ENCODE measurements around the gene CORT. TPM values are rescaled to one million over a fixed set of nuclear protein-coding genes. Genes with fewer than 3 reads are reported as not detected.
"Not testable (repeated sequence)": the region's sequence is repeated elsewhere in the genome, so short reads cannot be mapped to it uniquely, and the experiment has no call there.

The CORT gene
- total RNA-seq, 1 experiment from 2014 or later = not detected

- DNase-seq (ENCODE audit: low spot score) = no peak
- in situ Hi-C loops (cut with HindIII; ENCODE audit: low sequenced_read_pairs) = no loop called here
Measured at GRCh38 chr1:10433790-10434189, 16.0 kb upstream of the CORT start.

GRCh38 chr1:10434590-10434989 lies 15.2 kb upstream of the CORT start:
- in situ Hi-C loops (cut with HindIII; ENCODE audit: low sequenced_read_pairs) = no loop called here
- DNase-seq (ENCODE audit: low spot score) = no peak

DNA sequence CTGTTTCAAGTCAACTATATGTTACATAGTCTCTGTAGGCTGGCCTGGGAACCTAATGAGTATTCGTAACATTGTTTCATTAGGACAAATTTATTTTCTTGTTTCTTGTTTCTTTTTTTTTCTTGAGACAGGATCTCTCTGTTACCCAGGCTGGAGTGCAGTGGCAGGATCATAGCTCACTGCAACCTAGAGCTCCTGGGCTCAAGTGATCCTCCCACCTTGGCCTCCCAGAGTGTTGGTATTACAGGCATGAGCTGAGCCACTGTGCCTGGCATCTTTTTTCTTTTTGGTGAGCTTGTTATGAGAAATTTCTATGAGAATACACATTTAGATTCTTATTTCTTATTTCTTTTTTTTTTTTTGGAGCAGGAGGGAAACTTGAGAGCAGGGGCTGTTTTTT lies 12.8 kb upstream of the CORT start:
- DNase-seq (ENCODE audit: low spot score) = no peak
- in situ Hi-C loops (cut with HindIII; ENCODE audit: low sequenced_read_pairs) = no loop called here

- in situ Hi-C loops (cut with HindIII; ENCODE audit: low sequenced_read_pairs) = no loop called here
- no peak for DNase-seq (ENCODE audit: low spot score)
Measured at GRCh38 chr1:10438677-10439163, 11.1 kb upstream of the CORT start.

DNA sequence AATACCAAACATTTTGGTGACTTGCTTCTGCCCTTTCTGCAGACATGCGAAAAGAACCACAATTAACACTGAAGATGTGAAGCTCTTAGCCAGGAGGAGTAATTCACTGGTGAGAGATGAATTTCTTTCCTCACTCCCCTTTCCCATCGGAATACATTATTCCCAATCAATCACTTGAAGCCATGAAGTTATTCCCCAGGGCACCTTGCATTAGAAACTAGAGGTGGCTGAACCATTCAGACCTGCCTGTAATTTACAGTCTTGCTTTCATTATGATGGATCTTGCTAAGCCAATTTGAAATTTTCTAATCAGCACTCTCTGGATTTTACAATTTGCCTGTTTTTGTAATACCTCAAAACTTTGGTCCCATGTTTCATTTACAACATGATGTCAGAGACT lies 9.5 kb upstream of the CORT start:
- in situ Hi-C loops (cut with HindIII; ENCODE audit: low sequenced_read_pairs) = no loop called here
- no peak for DNase-seq (ENCODE audit: low spot score)

GRCh38 chr1:10440794-10441193 lies 9.0 kb upstream of the CORT start:
- in situ Hi-C loops (cut with HindIII; ENCODE audit: low sequenced_read_pairs) = no loop called here
- DNase-seq (ENCODE audit: low spot score) = no peak

- in situ Hi-C loops (cut with HindIII; ENCODE audit: low sequenced_read_pairs) = no loop called here
- no peak for DNase-seq (ENCODE audit: low spot score)
Measured at GRCh38 chr1:10444248-10444647, 5.6 kb upstream of the CORT start.

DNA sequence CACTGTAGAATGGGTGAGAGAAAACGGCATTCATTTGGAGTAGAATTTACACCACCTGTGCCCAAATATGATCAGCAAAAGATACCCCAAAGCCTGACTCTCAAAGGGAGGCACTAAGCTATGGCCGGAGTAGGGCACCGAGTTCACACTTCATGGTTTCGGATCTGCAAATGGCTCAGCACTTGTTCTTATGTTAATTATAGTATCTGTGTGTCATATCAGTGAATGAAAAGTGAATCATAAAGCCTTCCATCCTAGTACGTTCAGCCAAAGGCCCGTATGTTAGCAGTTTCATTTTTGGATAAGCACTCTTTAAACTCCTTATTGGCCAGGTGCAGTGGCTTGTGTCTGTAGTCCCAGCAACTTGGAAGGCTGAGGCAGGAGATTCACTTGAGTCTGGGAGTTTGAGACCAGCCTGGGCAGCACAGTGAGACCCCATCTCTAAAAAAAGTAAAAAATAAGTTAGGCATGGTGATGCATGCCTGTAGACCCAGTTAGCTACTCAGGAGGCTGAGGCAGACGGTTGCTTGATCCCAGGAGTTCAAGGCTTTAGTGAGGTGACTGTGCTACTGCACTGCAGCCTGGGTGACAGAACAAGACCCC lies 4.9 kb upstream of the CORT start:
- DNase-seq (ENCODE audit: low spot score) = no peak
- in situ Hi-C loops (cut with HindIII; ENCODE audit: low sequenced_read_pairs) = no loop called here

DNA sequence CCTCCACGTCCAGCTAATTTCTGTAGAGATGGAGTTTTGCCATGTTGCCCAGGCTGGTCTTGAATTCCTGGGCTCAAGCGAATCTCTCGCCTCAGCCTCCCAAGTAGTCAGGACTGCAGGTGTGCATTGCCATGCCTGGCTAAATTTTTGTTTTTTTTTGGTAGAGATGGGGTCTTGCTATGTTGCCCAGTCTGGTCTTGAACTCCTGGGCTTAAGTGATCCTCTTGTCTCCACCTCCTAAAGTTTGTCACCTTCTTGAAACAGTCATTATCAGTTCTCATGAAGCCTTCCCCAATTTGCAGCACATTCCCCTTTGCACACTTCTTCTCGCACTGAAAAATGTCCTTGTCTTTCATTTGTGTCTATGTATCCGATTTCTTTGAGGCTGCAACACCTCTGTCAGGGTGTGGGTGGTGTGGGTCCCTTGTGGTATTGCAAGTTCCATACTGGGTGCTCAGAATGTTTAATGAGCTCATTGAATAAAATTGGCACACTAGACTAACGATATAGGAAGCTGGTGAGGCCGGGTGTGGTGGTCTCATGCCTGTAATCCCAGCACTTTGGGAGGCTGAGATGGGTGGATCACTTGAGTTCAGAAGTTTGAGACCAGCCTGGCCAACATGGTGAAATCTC lies 2.9 kb upstream of the CORT start:
- no peak for DNase-seq (ENCODE audit: low spot score)
- in situ Hi-C loops (cut with HindIII; ENCODE audit: low sequenced_read_pairs) = no loop called here

DNA sequence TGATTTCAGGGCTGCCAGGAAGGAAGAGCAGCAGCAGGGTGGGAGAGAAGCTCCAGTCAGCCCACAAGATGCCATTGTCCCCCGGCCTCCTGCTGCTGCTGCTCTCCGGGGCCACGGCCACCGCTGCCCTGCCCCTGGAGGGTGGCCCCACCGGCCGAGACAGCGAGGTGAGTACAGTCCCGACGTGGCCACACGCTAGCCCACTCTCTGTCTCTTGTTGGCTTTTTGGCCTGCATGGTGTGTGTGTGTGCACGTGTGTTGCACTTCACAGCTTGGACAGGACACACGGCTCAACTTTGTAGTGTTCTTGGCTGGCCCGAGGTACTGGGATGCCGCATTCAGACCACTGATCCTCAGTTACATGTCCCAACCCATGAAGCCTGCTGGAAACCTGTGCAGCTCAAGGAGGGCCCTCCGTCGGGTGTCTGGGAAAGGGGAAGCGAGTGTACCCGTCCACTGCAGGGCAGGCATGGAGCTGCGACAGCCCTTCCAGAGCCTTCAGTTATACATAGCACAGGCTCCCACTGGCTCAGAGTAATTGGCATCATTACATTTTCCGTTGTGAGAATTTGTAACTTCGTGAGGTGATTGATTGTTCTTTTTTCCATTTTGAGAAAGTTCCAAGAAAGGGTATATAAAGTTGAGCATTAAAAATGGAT lies 454 bp downstream of the CORT start:
- in situ Hi-C loops (cut with HindIII; ENCODE audit: low sequenced_read_pairs) = no loop called here
- DNase-seq (ENCODE audit: low spot score) = no peak

GRCh38 chr1:10450836-10451235 lies 1.0 kb downstream of the CORT start:
- in situ Hi-C loops (cut with HindIII; ENCODE audit: low sequenced_read_pairs) = no loop called here
- DNase-seq (ENCODE audit: low spot score) = no peak

DNA sequence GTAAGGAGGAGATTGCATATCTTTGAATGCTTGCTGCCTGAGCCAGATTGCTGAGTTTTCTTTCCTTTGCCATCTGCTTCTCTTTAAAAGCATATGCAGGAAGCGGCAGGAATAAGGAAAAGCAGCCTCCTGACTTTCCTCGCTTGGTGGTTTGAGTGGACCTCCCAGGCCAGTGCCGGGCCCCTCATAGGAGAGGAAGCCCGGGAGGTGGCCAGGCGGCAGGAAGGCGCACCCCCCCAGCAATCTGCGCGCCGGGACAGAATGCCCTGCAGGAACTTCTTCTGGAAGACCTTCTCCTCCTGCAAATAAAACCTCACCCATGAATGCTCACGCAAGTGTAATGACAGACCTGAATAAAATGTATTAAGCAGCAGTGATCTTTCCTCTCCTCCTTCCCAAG lies 1.5 kb downstream of the CORT start:
- in situ Hi-C loops (cut with HindIII; ENCODE audit: low sequenced_read_pairs) = no loop called here
- no peak for DNase-seq (ENCODE audit: low spot score)

DNA sequence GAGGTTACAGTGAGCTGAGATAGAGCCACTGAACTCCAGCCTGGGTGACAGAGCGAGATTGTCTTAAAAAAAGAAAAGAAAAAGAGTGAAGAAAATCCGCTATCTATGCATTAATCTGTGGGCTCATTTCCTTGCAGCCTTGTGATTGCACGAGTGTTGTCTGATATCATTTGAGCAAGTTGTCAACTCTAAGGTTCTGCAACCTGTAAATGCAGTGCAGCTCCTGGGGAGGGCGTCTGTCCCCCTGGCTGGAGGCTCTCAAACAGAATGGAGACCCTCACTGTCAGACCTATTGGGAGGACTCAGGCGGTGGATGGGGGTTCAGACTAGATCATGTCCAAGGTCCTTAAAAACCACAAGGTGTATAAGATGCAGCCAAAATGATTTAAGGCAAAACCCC lies 6.2 kb downstream of the CORT start:
- in situ Hi-C loops (cut with HindIII; ENCODE audit: low sequenced_read_pairs) = no loop called here
- DNase-seq (ENCODE audit: low spot score) = no peak

DNA sequence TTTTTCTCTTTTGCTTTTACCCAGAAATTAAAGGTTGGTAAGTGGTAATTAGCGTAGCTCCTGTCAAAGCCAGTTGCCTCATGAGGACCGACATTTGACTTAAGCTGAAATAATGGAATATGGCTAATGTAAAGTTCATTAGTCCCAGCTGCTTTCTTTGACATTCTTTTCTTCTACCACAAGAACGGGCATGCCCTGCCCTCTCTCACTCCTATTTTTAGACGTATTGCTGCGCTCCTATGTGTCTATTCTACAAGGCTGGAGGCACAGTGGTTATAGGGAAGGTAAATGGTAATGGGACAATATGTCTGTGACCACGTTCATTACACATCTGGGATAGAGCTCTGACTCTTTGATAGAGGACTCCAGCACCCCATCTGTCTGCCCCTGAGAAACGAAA lies 6.8 kb downstream of the CORT start:
- DNase-seq (ENCODE audit: low spot score) = no peak
- in situ Hi-C loops (cut with HindIII; ENCODE audit: low sequenced_read_pairs) = no loop called here

DNA sequence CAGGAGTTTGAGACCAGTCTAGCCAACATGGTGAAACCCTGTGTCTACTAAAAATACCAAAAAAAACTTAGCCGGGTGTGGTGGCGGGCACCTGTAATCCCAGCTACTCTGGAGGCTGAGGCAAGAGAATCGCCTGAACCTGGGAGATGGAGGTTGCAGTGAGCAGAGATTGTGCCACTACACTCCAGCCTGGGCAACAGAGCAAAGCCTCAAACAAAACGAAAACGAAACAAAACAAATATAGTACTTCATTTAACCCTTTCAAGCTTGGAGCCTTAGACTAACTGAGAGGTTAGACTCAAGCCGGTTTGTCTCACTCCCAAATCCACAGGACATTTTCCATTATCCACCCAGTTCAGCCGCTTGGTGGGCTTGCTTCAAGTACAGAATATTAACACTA lies 7.6 kb downstream of the CORT start:
- in situ Hi-C loops (cut with HindIII; ENCODE audit: low sequenced_read_pairs); DNase-seq (ENCODE audit: low spot score): not testable (repeated sequence)

- DNase-seq (ENCODE audit: low spot score) = no peak
- in situ Hi-C loops (cut with HindIII; ENCODE audit: low sequenced_read_pairs) = no loop called here
Measured at GRCh38 chr1:10457875-10458274, 8.0 kb downstream of the CORT start.

DNA sequence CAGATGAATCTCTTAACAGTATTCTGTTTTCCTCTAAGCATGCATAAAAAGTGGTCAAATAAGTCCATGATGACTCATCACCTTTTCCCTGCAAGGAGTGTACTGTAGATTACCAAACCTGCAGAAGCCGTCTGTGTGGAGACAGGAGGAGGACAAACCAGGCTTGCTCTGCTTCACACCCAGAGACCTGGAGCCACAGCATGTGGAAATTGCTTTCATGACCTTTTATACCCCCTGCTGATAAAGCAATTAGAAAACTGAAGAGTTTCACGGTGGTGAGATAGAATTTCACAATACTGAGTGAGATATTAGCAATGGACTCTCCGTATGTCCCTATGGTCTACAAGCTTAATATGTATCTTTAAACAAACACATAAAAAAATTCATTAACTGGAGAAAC lies 9.4 kb downstream of the CORT start:
- in situ Hi-C loops (cut with HindIII; ENCODE audit: low sequenced_read_pairs) = no loop called here
- DNase-seq (ENCODE audit: low spot score) = no peak

- in situ Hi-C loops (cut with HindIII; ENCODE audit: low sequenced_read_pairs) = no loop called here
- no peak for DNase-seq (ENCODE audit: low spot score)
Measured at GRCh38 chr1:10467078-10467477, 17.2 kb downstream of the CORT start.

- DNase-seq (ENCODE audit: low spot score) = no peak
- in situ Hi-C loops (cut with HindIII; ENCODE audit: low sequenced_read_pairs) = no loop called here
Measured at GRCh38 chr1:10470043-10470442, 20.2 kb downstream of the CORT start.

DNA sequence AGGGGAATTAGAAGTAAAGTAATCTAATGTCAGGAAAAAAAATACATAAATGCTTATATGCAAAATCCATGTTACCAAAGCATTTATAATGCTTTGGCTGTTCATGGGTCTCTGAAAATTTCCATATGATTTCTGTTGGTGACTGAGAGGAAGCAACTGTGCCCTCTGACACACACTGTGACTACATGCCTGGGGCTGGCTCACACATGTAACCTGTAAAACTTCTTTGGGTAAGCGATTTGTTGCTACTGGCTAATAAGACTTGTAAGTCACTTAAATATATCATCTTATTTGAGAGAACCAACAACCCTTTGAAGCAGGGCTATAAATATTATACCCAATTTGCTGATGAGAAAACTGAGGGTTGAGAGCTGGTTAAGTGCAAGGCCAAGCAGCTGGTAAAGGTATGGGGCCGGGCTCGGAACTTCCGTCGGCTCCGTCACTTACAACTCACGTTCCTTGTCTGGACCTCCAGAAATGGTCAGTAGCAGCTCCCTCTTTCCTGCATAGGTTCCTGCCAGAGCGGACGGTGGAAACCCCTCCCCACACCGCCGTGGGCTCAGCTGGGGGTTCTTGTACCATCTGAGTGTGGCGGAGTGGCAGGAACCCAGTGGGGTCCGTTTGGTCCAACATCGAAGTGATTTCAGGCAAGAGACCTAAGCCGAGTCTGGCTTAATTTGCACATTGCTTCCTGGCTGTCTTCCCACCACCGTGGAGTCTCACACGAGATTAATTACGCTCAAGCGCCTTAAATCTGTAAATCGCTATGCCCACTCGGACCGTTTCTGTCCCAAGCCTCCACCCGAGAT lies 21.8 kb downstream of the CORT start:
- no peak for DNase-seq (ENCODE audit: low spot score)

More for the DNA sequence above, 21.8 kb downstream of the CORT start:
- in situ Hi-C loops (cut with HindIII; ENCODE audit: low sequenced_read_pairs) = no loop called here
